KOPT-K1 (cell line): ENCODE measurements around the gene EBF4.

Experiments
- H3K27ac ChIP-seq: fragments of 200-600 bp; sonication (generic); 2 replicates; pipeline ENCODE4 v1.5.1; 2016; ENCODE audit warnings: antibody characterized with exemption, mild to moderate bottlenecking, low read depth, low read length; ENCODE audit not compliant: poor library complexity, severe bottlenecking
- H3K36me3 ChIP-seq: fragments of 200-600 bp; sonication (generic); 2 replicates; pipeline ENCODE4 v1.5.1; 2017; ENCODE audit warnings: antibody characterized with exemption, mild to moderate bottlenecking, low read length, moderate library complexity; ENCODE audit not compliant: insufficient read depth
- H3K9me3 ChIP-seq: fragments of 200-600 bp; sonication (generic); 2 replicates; pipeline ENCODE4 v1.5.1; 2017; ENCODE audit warnings: antibody characterized with exemption, low read length, mild to moderate bottlenecking; ENCODE audit not compliant: insufficient read depth, poor library complexity, severe bottlenecking

The EBF4 gene

DNA sequence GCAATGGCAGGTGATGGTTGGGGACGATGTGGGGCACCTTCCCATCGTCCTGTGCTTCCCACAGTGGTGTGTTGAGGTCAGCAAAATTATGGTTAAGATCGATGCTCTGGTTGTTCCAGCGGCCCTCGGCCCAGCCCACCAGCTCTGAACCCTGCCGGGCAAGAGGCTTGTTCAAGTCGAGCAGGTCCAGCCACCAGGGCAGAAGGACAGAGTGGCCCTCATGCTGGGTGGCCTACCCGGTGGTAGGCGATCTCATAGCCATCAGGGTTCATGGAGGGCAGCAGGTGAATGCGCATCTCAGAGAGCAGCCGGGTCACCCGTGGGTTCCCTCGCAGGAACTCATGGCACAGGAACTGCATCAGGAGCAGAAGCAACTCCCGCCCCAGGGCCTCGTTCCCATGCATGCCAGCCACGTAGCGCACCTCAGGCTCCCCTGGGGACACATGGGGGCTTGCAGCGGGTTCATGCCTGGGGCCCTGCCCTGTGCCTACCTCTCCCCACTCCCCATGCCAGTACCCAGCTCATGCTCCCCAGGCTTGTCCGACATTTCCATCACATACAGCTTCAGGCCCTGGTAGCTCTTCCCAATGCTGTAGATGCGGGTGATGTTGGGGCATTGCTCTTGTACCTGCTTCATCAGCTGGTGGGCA lies 103.6 kb downstream of the EBF4 start:
- Histone ChIP-seq H3K36me3 (no peaks in the 10 kb centered on the region), H3K27ac (no peak overlapping the region), H3K9me3 (no peaks in the 10 kb centered on the region)

DNA sequence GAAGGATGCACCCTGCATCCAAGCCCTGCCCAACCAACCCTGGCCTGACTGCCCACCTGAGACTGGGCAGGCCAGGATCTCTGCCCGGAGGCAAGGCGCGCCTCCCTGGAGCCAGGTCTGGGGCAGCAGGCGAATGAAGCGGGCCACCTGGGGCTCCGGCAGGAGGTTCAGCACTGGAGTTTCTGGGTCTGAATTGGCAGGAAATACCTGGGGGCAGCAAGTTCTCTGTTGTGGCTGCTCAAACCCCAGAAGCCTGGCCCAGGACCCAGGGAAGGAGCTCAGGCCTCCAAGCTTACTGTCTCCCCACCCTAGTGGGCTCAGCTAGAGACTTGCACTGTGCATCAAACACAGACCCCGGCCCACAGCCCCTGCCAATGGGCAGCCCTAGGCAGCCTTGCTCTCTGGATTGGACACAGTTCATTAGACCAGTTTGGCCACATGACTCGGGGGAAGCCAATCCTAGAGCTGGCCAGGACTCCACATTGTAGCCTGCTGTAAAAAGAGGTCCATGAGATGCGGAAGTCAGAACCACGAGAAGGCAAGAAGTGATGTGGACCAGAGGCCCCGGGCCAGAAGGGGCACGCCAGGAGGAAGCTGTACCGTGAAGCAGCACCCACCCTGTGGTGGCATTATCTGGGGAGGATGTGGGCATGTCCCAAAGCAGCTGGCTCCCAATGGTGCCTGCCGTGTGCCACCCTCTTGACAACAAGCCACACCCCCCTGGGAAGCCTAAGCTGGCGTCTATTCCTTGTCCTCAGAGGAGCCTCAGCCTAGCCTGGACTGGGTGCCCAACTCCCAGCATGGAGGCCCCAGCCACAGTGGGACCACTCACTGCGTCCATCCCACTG lies 104.8 kb downstream of the EBF4 start:
- no peaks in the 10 kb centered on the region for H3K9me3 ChIP-seq
- no peaks in the 10 kb centered on the region for H3K36me3 ChIP-seq
- no peak overlapping the region for H3K27ac ChIP-seq

GRCh38 chr20:2798095-2798805 lies 105.7 kb downstream of the EBF4 start:
- H3K36me3 ChIP-seq, result no peaks in the 10 kb centered on the region
- H3K9me3 ChIP-seq, result no peaks in the 10 kb centered on the region
- H3K27ac ChIP-seq, result no peak overlapping the region

DNA sequence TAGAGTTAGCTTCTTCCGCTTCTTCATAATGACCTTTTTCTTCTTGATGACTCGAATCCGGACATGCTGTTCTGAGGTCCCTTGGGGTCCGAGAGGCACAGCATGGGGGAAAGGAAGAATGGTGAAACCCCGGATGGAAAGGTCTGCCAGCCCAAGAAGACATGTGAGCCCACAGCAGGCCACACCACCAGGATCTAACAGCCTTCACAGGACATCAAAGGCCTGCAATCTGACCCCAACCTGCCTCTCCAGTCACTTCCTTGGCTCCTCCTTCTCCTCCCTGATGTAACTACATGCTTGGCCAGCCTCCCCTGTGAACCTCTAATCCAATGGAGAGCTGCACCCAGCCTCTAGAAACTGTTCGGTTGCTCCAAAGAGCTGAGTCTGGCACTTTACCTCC lies 106.2 kb downstream of the EBF4 start:
- no peaks in the 10 kb centered on the region for H3K9me3 ChIP-seq
- no peaks in the 10 kb centered on the region for H3K36me3 ChIP-seq
- no peak overlapping the region for H3K27ac ChIP-seq

- Histone ChIP-seq H3K36me3 (no peaks in the 10 kb centered on the region), H3K9me3 (no peaks in the 10 kb centered on the region), H3K27ac (no peak overlapping the region)
Measured at GRCh38 chr20:2799271-2799670, 106.7 kb downstream of the EBF4 start.

DNA sequence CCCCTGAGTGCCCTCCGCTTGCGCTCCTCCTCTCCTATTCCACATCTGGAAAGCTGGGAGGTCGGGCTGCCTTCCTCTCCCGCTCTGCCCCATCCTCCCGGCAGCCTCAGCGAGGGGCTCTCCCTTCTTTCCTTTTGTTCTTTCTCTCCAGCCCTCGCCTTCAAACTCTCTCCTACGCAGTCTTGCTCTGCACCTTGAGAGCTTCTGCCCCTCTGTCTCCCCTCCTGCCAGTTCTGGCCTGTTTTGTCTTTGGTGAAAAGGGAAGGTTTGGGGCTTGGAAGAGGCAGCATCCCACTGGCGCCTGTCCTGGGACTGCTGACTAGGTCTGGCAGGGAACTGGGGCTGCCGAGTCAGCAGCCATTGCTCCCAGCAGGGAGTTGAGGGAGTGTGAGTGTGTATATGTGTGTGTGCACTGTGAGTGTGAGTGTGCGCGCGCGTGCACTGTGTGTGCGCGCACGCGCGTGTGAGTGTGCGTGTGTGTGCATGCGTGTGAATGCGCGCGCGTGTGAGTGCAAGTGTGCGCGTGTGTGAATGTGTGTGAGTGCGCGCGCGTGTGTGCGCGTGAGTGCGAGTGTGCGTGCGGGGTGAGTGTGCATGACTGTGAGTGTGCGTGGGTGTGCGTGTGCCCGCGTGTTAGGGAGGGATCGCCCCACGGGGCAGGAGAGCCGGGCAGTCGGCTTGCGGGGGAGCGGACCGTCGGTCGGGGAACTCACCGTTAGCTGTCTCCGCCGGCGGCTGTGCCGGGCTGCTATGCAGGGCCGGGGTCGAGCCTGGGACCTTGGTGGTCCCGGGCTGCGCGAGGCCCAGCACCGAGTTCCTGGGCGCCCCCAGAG lies 107.3 kb downstream of the EBF4 start:
- Histone ChIP-seq H3K9me3 (no peaks in the 10 kb centered on the region), H3K36me3 (no peaks in the 10 kb centered on the region), H3K27ac (no peak overlapping the region)

GRCh38 chr20:2800521-2801285 lies 108.1 kb downstream of the EBF4 start, which contains the start of gene CPXM1:
TSS of gene CPXM1 (minus strand) at chr20:2800627. CDS start at chr20:2800572, 55 bp downstream.
- no peak within 1 kb of the TSS for H3K27ac ChIP-seq
- no peaks in the 10 kb centered on the region for H3K36me3 ChIP-seq
- no peaks in the 10 kb centered on the region for H3K9me3 ChIP-seq

DNA sequence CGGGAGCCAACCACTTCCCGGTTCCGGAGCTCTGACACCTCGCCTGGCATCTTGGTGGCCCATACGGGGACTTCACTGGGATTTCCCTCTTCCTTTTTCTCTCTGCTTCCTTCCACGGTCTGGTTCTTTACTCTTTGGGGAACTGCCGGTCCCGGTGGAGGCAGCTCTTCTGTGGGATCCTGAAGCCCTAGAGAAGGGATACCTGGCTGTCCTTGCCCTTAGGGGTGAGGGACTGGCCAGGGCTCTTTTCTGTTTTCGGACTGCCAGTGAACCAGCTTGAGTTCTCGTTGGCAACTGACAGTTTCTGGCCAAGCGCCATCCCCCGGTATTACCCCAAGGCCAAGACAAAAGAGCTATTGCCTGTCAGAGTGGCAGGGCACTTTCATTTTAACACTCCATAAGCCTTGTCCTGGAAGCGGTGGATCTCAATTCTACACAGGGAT lies 108.7 kb downstream of the EBF4 start:
- Histone ChIP-seq H3K27ac (no peak overlapping the region), H3K36me3 (no peaks in the 10 kb centered on the region), H3K9me3 (no peaks in the 10 kb centered on the region)

- no peak overlapping the region for H3K27ac ChIP-seq
- H3K36me3 ChIP-seq, result no peaks in the 10 kb centered on the region
- H3K9me3 ChIP-seq, result no peaks in the 10 kb centered on the region
Measured at GRCh38 chr20:2804041-2804828, 111.7 kb downstream of the EBF4 start.

DNA sequence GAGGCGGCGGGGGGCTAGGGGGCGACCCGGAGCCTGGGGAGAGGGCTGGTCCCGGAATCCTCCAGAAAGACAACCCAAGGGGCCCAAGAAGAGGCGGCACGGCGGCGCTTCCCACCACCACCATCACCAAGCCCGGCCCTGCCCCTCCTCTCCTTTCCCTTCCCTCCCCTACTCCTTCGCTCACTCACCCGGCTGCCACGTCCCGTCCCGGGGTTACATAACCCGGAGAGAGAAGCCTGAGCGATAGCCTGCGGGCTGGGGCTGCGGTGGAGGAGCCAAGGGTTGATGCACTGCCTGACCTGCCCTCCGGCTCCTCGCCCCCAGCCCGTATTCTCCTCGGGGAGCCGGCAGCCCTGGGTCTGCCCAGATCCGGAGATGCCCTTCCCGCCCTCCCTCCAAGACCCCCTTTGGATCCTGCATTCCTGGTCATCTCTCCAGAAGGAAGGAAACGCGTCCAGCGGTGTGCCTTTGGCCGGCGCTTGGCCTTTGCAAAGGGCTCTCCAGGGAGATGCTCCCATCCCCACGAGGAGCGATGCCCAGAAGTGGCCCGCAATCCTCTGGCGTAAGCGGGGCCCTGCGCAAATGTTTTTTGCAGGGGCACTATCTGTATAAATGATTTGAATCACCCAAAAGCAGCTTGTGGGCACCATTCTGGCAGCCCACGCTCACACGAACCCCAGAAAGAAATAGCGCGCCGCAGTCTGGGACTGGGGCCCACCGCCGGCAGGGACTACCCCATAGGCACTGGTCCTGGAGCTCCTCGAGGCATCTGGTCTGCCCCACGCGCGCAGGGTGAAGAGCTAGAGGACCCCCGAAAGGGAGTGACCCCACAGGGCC lies 112.5 kb downstream of the EBF4 start:
- Histone ChIP-seq H3K36me3 (no peaks in the 10 kb centered on the region), H3K27ac (no peak overlapping the region), H3K9me3 (no peaks in the 10 kb centered on the region)

GRCh38 chr20:2805689-2806350 lies 113.2 kb downstream of the EBF4 start:
- H3K27ac ChIP-seq, result no peak overlapping the region
- no peaks in the 10 kb centered on the region for H3K36me3 ChIP-seq
- H3K9me3 ChIP-seq, result no peaks in the 10 kb centered on the region

GRCh38 chr20:2806351-2806701 lies 113.7 kb downstream of the EBF4 start:
- no peaks in the 10 kb centered on the region for H3K9me3 ChIP-seq
- no peaks in the 10 kb centered on the region for H3K36me3 ChIP-seq
- H3K27ac ChIP-seq, result no peak overlapping the region
